Esophagus (tissue), 2 donors: Measurements from ENCODE around the gene MYO15A. TPM values are rescaled to one million over a fixed set of nuclear protein-coding genes. Genes with fewer than 3 reads are reported as not detected.
"Not testable (repeated sequence)": the region's sequence is repeated elsewhere in the genome, so short reads cannot be mapped to it uniquely, and the experiment has no call there.

Experiments used
- H3K27ac ChIP-seq, 2 donors: one replicate each; pipeline ENCODE4 v1.5.1; 2013; ENCODE audit warnings: low read depth in 2 of 2, mild to moderate bottlenecking in 2 of 2, inconsistent platforms in 1 of 2, low read length in 1 of 2, moderate library complexity in 1 of 2
- H3K27me3 ChIP-seq, 2 donors: one replicate each; pipeline ENCODE4 v1.6.1; 2013; ENCODE audit warnings: low read length in 2 of 2, control low read depth in 1 of 2, mild to moderate bottlenecking in 1 of 2; ENCODE audit not compliant: insufficient read depth in 2 of 2, control insufficient read depth in 1 of 2
- H3K36me3 ChIP-seq, 2 donors: one replicate each; pipeline ENCODE4 v1.6.1; 2013; ENCODE audit warnings: low read length in 1 of 2; ENCODE audit not compliant: control insufficient read depth in 2 of 2, insufficient read depth in 2 of 2
- H3K4me1 ChIP-seq, 2 donors: one replicate each; pipeline ENCODE4 v1.6.1; 2013; ENCODE audit warnings: low read length in 1 of 2; ENCODE audit not compliant: control insufficient read depth in 2 of 2, insufficient read depth in 2 of 2
- H3K4me3 ChIP-seq, 2 donors: one replicate each; pipeline ENCODE4 v1.5.1; 2013; ENCODE audit warnings: low read length in 2 of 2, mild to moderate bottlenecking in 2 of 2, low read depth in 1 of 2, moderate library complexity in 1 of 2
- H3K9me3 ChIP-seq, 2 donors: one replicate each; pipeline ENCODE4 v1.6.1; 2013; ENCODE audit warnings: mild to moderate bottlenecking in 2 of 2, low read depth in 1 of 2, low read length in 1 of 2, moderate library complexity in 1 of 2; ENCODE audit not compliant: control insufficient read depth in 2 of 2, insufficient read depth in 1 of 2
- WGBS, 2 donors: extraction: QIAGEN DNeasy Blood & Tissue Kit; methylation state at CpG; one replicate each; pipeline ENCODE4 v1.1.7; 2013; 5-methylcytosine and 5-hydroxymethylcytosine counted together
- polyA plus RNA-seq, 2 donors: library from polyadenylated mRNA; stranded (reverse); fragments of 200-250 nt; gene quantifications; one replicate each; pipeline ENCODE4 v1.2.3, GENCODE V29; 2013
- donor health status: healthy with polysubstance abuse.
- donor health status: Bipolar disorder and iron deficiency.

Gene MYO15A
- polyA plus RNA-seq, 2 donors = 0.51 to 0.68 TPM

- Histone ChIP-seq H3K27ac (no peak overlapping the region), H3K4me3 (no peak overlapping the region), H3K4me1 (peaks cover 5 to 6% of the 10 kb centered on the region in 2 donors), H3K9me3 (no peaks in the 10 kb centered on the region), H3K36me3 (peaks cover 8 to 17% of the 10 kb centered on the region in 2 donors), H3K27me3 (no peaks in the 10 kb centered on the region)
- 86% methylated on average over 5 of the region's 5 CpGs for WGBS, 2 donors
These were observed 86.7 kb downstream of the MYO15A start for GRCh38 chr17:18195246-18195645.

GRCh38 chr17:18197535-18198194 lies 89.1 kb downstream of the MYO15A start:
- peaks cover 0 to 5% of the 10 kb centered on the region in 2 donors for H3K4me1 ChIP-seq
- H3K27ac ChIP-seq = no peak overlapping the region
- no peaks in the 10 kb centered on the region for H3K9me3 ChIP-seq
- peaks cover 11 to 17% of the 10 kb centered on the region in 2 donors for H3K36me3 ChIP-seq
- H3K27me3 ChIP-seq = no peaks in the 10 kb centered on the region
- 83 to 87% methylated on average over 3 of the region's 3 CpGs for WGBS, 2 donors
- no peak overlapping the region for H3K4me3 ChIP-seq

- Histone ChIP-seq H3K9me3 (no peaks in the 10 kb centered on the region), H3K4me1 (peaks cover 0 to 5% of the 10 kb centered on the region in 2 donors), H3K27me3 (no peaks in the 10 kb centered on the region), H3K27ac (no peak overlapping the region), H3K36me3 (peaks cover 11 to 17% of the 10 kb centered on the region in 2 donors), H3K4me3 (no peak overlapping the region)
- 26 to 36% methylated on average over 4 of the region's 4 CpGs for WGBS, 2 donors
These were observed 90.0 kb downstream of the MYO15A start for GRCh38 chr17:18198530-18198929.

GRCh38 chr17:18201108-18201507 lies 92.6 kb downstream of the MYO15A start:
- Histone ChIP-seq H3K9me3 (no peaks in the 10 kb centered on the region), H3K36me3 (peaks cover 12 to 19% of the 10 kb centered on the region in 2 donors), H3K27ac (no peak overlapping the region), H3K4me3 (no peak overlapping the region), H3K27me3 (no peaks in the 10 kb centered on the region), H3K4me1 (peaks cover 0 to 2% of the 10 kb centered on the region in 2 donors)
- 86 to 87% methylated on average over 4 of the region's 4 CpGs for WGBS, 2 donors

- 65 to 80% methylated on average over 7 of the region's 7 CpGs for WGBS, 2 donors
- H3K36me3 ChIP-seq = peaks cover 16 to 24% of the 10 kb centered on the region in 2 donors
- no peak overlapping the region for H3K4me3 ChIP-seq
- H3K9me3 ChIP-seq = no peaks in the 10 kb centered on the region
- H3K4me1 ChIP-seq = peaks cover 0 to 2% of the 10 kb centered on the region in 2 donors
- peak overlapping the region in 1 of 2 donors; percentile 24 for H3K27ac ChIP-seq
- no peaks in the 10 kb centered on the region for H3K27me3 ChIP-seq
These were observed 94.8 kb downstream of the MYO15A start for GRCh38 chr17:18203308-18203707.

- H3K4me3 ChIP-seq = no peak overlapping the region
- H3K9me3 ChIP-seq = no peaks in the 10 kb centered on the region
- WGBS, 2 donors = 81 to 82% methylated on average over 2 of the region's 2 CpGs
- H3K36me3 ChIP-seq = peaks cover 16 to 42% of the 10 kb centered on the region in 2 donors
- H3K27me3 ChIP-seq = no peaks in the 10 kb centered on the region
- no peak overlapping the region for H3K27ac ChIP-seq
- H3K4me1 ChIP-seq = no peaks in the 10 kb centered on the region
These were observed 97.3 kb downstream of the MYO15A start for GRCh38 chr17:18205861-18206260.

GRCh38 chr17:18206962-18207361 lies 98.4 kb downstream of the MYO15A start:
- Histone ChIP-seq H3K36me3 (peaks cover 18 to 45% of the 10 kb centered on the region in 2 donors), H3K27me3 (no peaks in the 10 kb centered on the region), H3K4me1 (no peaks in the 10 kb centered on the region), H3K9me3 (no peaks in the 10 kb centered on the region), H3K27ac (no peak overlapping the region), H3K4me3 (no peak overlapping the region)

- Histone ChIP-seq H3K4me1 (no peaks in the 10 kb centered on the region), H3K27me3 (no peaks in the 10 kb centered on the region), H3K4me3 (no peak overlapping the region), H3K9me3 (no peaks in the 10 kb centered on the region), H3K36me3 (peaks cover 15 to 45% of the 10 kb centered on the region in 2 donors), H3K27ac (no peak overlapping the region)
- 89 to 91% methylated on average over 18 to 19 of the region's 19 CpGs for WGBS, 2 donors
These were observed 99.5 kb downstream of the MYO15A start for GRCh38 chr17:18208092-18208491.

- Histone ChIP-seq H3K27me3 (no peaks in the 10 kb centered on the region), H3K27ac (no peak overlapping the region), H3K4me1 (no peaks in the 10 kb centered on the region), H3K36me3 (peaks cover 7 to 19% of the 10 kb centered on the region in 2 donors), H3K4me3 (no peak overlapping the region), H3K9me3 (no peaks in the 10 kb centered on the region)
- WGBS, 2 donors = 62 to 64% methylated on average over 7 of the region's 7 CpGs
These were observed 105.2 kb downstream of the MYO15A start for GRCh38 chr17:18213666-18214270.

GRCh38 chr17:18216906-18217305 lies 108.3 kb downstream of the MYO15A start:
- not testable (repeated sequence) for H3K27me3 ChIP-seq, H3K4me3 ChIP-seq, H3K36me3 ChIP-seq, H3K4me1 ChIP-seq, H3K27ac ChIP-seq, H3K9me3 ChIP-seq
- whole genome bisulfite sequencing, 2 donors = 85 to 87% methylated on average over 11 of the region's 11 CpGs
